BE2C (cell line): ENCODE data around the gene TGFB1.

Source experiments
- DNase-seq: peaks from one replicate; pipeline ENCODE4 v3.0.0-alpha.2; 2020
- H3K27me3 ChIP-seq: fragments of 250-450 bp; sonication (Bioruptor Pico); 2 replicates; pipeline ENCODE4 v1.5.1; 2020; ENCODE audit warnings: mild to moderate bottlenecking
- H3K36me3 ChIP-seq: fragments of 250-450 bp; sonication (Bioruptor Pico); 2 replicates; pipeline ENCODE4 v1.5.1; 2020; ENCODE audit warnings: mild to moderate bottlenecking
- H3K4me1 ChIP-seq: fragments of 250-450 bp; sonication (Bioruptor Pico); 2 replicates; pipeline ENCODE4 v1.5.1; 2020
- H3K4me3 ChIP-seq: 2 replicates; pipeline ENCODE4 v1.5.1; 2011; ENCODE audit warnings: low read depth, low read length
- H3K9me3 ChIP-seq: fragments of 250-450 bp; sonication (Bioruptor Pico); 2 replicates; pipeline ENCODE4 v1.5.1; 2020
- CTCF ChIP-seq: IDR thresholded peaks from 2 replicates; pipeline ENCODE4 v1.5.1; 2012; ENCODE audit warnings: mild to moderate bottlenecking, low read depth, low read length

Gene TGFB1

GRCh38 chr19:41362143-41362847 is 8.6 kb upstream of the TGFB1 start:
- TF ChIP-seq CTCF = no peak
- Histone ChIP-seq H3K4me1 (no peaks in the 10 kb centered on the region), H3K36me3 (no peaks in the 10 kb centered on the region), H3K9me3 (no peaks in the 10 kb centered on the region), H3K27me3 (no peaks in the 10 kb centered on the region), H3K4me3 (no peak overlapping the region)
- DNase-seq = no peak

- Histone ChIP-seq H3K4me3 (no peak overlapping the region), H3K4me1 (no peaks in the 10 kb centered on the region), H3K9me3 (no peaks in the 10 kb centered on the region), H3K27me3 (no peaks in the 10 kb centered on the region), H3K36me3 (no peaks in the 10 kb centered on the region)
- no peak for TF ChIP-seq CTCF
- DNase-seq = no peak
Observed at GRCh38 chr19:41359741-41360140, 6.0 kb upstream of the TGFB1 start.

GRCh38 chr19:41357746-41358145 is 4.0 kb upstream of the TGFB1 start:
- no peaks in the 10 kb centered on the region for H3K9me3 ChIP-seq
- no peaks in the 10 kb centered on the region for H3K36me3 ChIP-seq
- 0 out of 2 replicates have a peak, but pooled peaks cover 3% of the 10 kb centered on the region for H3K4me1 ChIP-seq
- TF ChIP-seq CTCF = no peak
- peaks cover 9% of the 10 kb centered on the region for H3K27me3 ChIP-seq
- DNase-seq = no peak
- H3K4me3 ChIP-seq = no peak overlapping the region

- no peak for DNase-seq
- peaks cover 15% of the 10 kb centered on the region for H3K27me3 ChIP-seq
- no peak for TF ChIP-seq CTCF
- no peak overlapping the region for H3K4me3 ChIP-seq
- H3K4me1 ChIP-seq = 0 out of 2 replicates have a peak, but pooled peaks cover 3% of the 10 kb centered on the region
- H3K9me3 ChIP-seq = no peaks in the 10 kb centered on the region
- H3K36me3 ChIP-seq = no peaks in the 10 kb centered on the region
Observed at GRCh38 chr19:41356984-41357739, 3.4 kb upstream of the TGFB1 start.

GRCh38 chr19:41355802-41356201 is 2.1 kb upstream of the TGFB1 start:
- no peak for DNase-seq
- no peaks in the 10 kb centered on the region for H3K36me3 ChIP-seq
- H3K27me3 ChIP-seq = peaks cover 27% of the 10 kb centered on the region
- H3K4me3 ChIP-seq = no peak overlapping the region
- H3K9me3 ChIP-seq = no peaks in the 10 kb centered on the region
- no peak for TF ChIP-seq CTCF
- 0 out of 2 replicates have a peak, but pooled peaks cover 3% of the 10 kb centered on the region for H3K4me1 ChIP-seq

- Histone ChIP-seq H3K4me1 (0 out of 2 replicates have a peak, but pooled peaks cover 3% of the 10 kb centered on the region), H3K36me3 (no peaks in the 10 kb centered on the region), H3K9me3 (no peaks in the 10 kb centered on the region), H3K4me3 (no peak overlapping the region), H3K27me3 (peaks cover 27% of the 10 kb centered on the region)
- DNase-seq = no peak
- no peak for TF ChIP-seq CTCF
Observed at GRCh38 chr19:41355035-41355434, 1.3 kb upstream of the TGFB1 start.
